Measurements from ENCODE around the gene TRIP6. TPM values are rescaled to one million over a fixed set of nuclear protein-coding genes. Genes with fewer than 3 reads are reported as not detected.
"Not testable (repeated sequence)": the region's sequence is repeated elsewhere in the genome, so short reads cannot be mapped to it uniquely, and the experiment has no call there.

The TRIP6 gene
- total RNA-seq, 1 experiment from 2014 or later = 140 TPM

GRCh38 chr7:100847360-100847759, 19.8 kb upstream of the TRIP6 start:
- POLR2A ChIA-PET (ENCODE audit: low non-redundant PET) = no interaction called here

DNA sequence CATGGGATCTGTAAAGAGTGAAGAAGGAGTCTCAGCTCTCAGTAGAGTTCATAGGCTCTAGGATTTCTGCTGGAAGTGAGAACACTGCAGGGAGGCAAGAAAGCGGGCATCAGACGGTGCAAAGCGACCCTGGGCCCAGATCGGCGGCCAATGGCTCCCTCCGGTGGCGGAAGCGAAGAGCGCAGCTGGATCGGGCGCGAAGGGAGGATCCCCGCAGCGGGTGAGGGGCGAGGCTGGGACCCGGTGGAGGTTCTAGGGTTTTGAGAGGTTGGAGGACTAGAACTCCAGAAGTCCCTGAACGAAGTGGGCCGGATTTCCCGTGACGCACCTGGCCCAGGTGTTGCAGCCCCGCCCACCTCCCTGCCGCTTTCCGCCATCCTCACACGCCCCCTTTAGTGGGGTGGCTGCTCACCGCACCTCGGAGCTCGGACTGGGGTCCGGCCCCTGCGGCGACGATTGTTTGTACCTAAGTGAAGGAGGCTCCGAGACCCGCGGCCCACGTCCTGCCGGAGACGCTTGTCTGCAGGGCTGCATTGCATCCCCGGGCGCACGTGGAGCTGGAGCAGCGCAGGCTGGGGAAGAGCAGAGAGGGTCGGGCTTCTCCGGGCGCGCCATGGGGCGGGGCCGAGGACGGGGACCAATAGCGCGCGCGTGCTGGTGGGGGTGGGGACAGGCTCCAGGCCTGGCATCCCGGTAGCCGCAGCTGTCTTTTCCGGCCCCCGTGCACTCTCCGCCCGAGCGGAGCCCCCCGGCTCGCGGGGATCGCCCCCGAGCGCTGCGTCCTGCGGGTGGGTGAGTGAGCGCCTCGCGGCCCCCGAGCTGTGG, 14.9 kb upstream of the TRIP6 start, which contains the start of gene SLC12A9:
Gene SLC12A9, plus strand, starts transcription at position 666 of the 825 bp plus-strand sequence. CDS start 1,485 bp downstream, outside the sequence.
- TSS peak; percentile 82 for BruUV-seq (replicated peaks)
- peak; percentile 97 for DNase-seq (ENCODE audit: low spot score)
- no peaks in the 10 kb centered on the region for H3K27me3 ChIP-seq (replicated peaks; ENCODE audit: insufficient read depth, low read depth, low read length, poor library complexity)
- TF ChIP-seq CTCF (conservative IDR thresholded peaks at IDR 0.05; ENCODE audit: low read depth, low read length) (peak; percentile 95), EZH2 (IDR thresholded peaks at IDR 0.05; ENCODE audit: borderline replicate concordance, low read depth, low read length, poor library complexity, severe bottlenecking) (no peak)
- intact Hi-C loops (cut with micrococcal nuclease; ENCODE audit: unreplicated experiment) = loop anchor here (1.0 kb wide), 2 partner anchors 53 to 147 kb away; no protein-coding TSS in a partner anchor
- H3K36me3 ChIP-seq (ENCODE audit: insufficient read depth, low read length, poor library complexity, severe bottlenecking) = no peaks in the 10 kb centered on the region
- ChIA-PET POLR2A (ENCODE audit: low non-redundant PET) (interaction anchor here (0.6 to 1.1 kb wide), 4 partner anchors 20 to 266 kb away, joined by 3 to 7 read pairs (median 4); partner anchors contain the start of genes EPHB4, FBXO24 and SRRT), CTCF (interaction anchor here (0.6 to 2.8 kb wide), 7 partner anchors 16 to 161 kb away, joined by 3 to 50 read pairs (median 8); partner anchors contain the start of genes EPHB4, POP7 and SRRT)
- no peaks in the 10 kb centered on the region for H3K9me3 ChIP-seq (ENCODE audit: low read depth, low read length, poor library complexity, severe bottlenecking)
- H3K4me3 ChIP-seq (ENCODE audit: low read depth, low read length, poor library complexity, severe bottlenecking) = peak within 1 kb of the TSS; percentile 76
- peak within 1 kb of the TSS; percentile 24 for H3K27ac ChIP-seq (ENCODE audit: low read depth, low read length, poor library complexity, severe bottlenecking)
- peaks cover 9% of the 10 kb centered on the region for H3K4me1 ChIP-seq (ENCODE audit: insufficient read depth, low read length, poor library complexity, severe bottlenecking)

More at GRCh38 chr7:100847360-100847759, 19.8 kb upstream of the TRIP6 start:
- Histone ChIP-seq H3K36me3 (ENCODE audit: insufficient read depth, low read length, poor library complexity, severe bottlenecking) (no peaks in the 10 kb centered on the region), H3K27me3 (replicated peaks; ENCODE audit: insufficient read depth, low read depth, low read length, poor library complexity) (no peaks in the 10 kb centered on the region), H3K4me3 (ENCODE audit: low read depth, low read length, poor library complexity, severe bottlenecking) (no peak overlapping the region), H3K9me3 (ENCODE audit: low read depth, low read length, poor library complexity, severe bottlenecking) (no peaks in the 10 kb centered on the region), H3K27ac (ENCODE audit: low read depth, low read length, poor library complexity, severe bottlenecking) (no peak overlapping the region), H3K4me1 (ENCODE audit: insufficient read depth, low read length, poor library complexity, severe bottlenecking) (peaks cover 9% of the 10 kb centered on the region)
- BruUV-seq (replicated peaks) = no TSS peak
- CTCF ChIA-PET = no interaction called here
- intact Hi-C loops (cut with micrococcal nuclease; ENCODE audit: unreplicated experiment) = no loop called here
- TF ChIP-seq CTCF (conservative IDR thresholded peaks at IDR 0.05; ENCODE audit: low read depth, low read length) (no peak), EZH2 (IDR thresholded peaks at IDR 0.05; ENCODE audit: borderline replicate concordance, low read depth, low read length, poor library complexity, severe bottlenecking) (no peak)
- no peak for DNase-seq (ENCODE audit: low spot score)

GRCh38 chr7:100854146-100854895, 12.9 kb upstream of the TRIP6 start:
- Histone ChIP-seq H3K4me1 (ENCODE audit: insufficient read depth, low read length, poor library complexity, severe bottlenecking) (peaks cover 9% of the 10 kb centered on the region), H3K27ac (ENCODE audit: low read depth, low read length, poor library complexity, severe bottlenecking) (no peak overlapping the region), H3K9me3 (ENCODE audit: low read depth, low read length, poor library complexity, severe bottlenecking) (no peaks in the 10 kb centered on the region), H3K27me3 (replicated peaks; ENCODE audit: insufficient read depth, low read depth, low read length, poor library complexity) (no peaks in the 10 kb centered on the region), H3K36me3 (ENCODE audit: insufficient read depth, low read length, poor library complexity, severe bottlenecking) (no peaks in the 10 kb centered on the region), H3K4me3 (ENCODE audit: low read depth, low read length, poor library complexity, severe bottlenecking) (no peak overlapping the region)
- ChIA-PET POLR2A (ENCODE audit: low non-redundant PET) (no interaction called here), CTCF (no interaction called here)
- intact Hi-C loops (cut with micrococcal nuclease; ENCODE audit: unreplicated experiment) = no loop called here
- DNase-seq (ENCODE audit: low spot score) = no peak
- BruUV-seq (replicated peaks) = no TSS peak
- TF ChIP-seq CTCF (conservative IDR thresholded peaks at IDR 0.05; ENCODE audit: low read depth, low read length) (no peak), EZH2 (IDR thresholded peaks at IDR 0.05; ENCODE audit: borderline replicate concordance, low read depth, low read length, poor library complexity, severe bottlenecking) (no peak)

DNA sequence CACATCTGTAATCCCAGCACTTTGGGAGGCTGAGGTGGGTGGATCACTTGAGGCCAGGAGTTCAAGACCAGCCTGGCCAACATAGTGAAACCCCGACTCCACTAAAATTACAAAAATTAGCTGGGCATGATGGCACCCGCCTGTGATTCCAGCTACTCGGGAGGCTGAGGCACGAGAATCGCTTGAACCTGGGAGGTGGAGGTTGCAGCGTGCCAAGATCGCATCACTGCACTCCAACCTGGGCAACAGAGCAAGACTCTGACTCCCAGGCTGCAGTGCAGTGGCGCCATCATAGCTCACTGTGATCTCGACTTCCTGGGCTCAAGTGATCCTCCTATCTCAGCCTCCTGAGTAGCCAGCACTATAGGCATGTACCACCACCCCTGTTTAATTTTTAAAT, 12.3 kb upstream of the TRIP6 start:
- H3K4me1 ChIP-seq (ENCODE audit: insufficient read depth, low read length, poor library complexity, severe bottlenecking); BruUV-seq (replicated peaks); CTCF ChIA-PET; intact Hi-C loops (cut with micrococcal nuclease; ENCODE audit: unreplicated experiment); H3K36me3 ChIP-seq (ENCODE audit: insufficient read depth, low read length, poor library complexity, severe bottlenecking); H3K4me3 ChIP-seq (ENCODE audit: low read depth, low read length, poor library complexity, severe bottlenecking); H3K27ac ChIP-seq (ENCODE audit: low read depth, low read length, poor library complexity, severe bottlenecking); H3K27me3 ChIP-seq (replicated peaks; ENCODE audit: insufficient read depth, low read depth, low read length, poor library complexity); DNase-seq (ENCODE audit: low spot score); H3K9me3 ChIP-seq (ENCODE audit: low read depth, low read length, poor library complexity, severe bottlenecking); POLR2A ChIA-PET (ENCODE audit: low non-redundant PET): not testable (repeated sequence)
